Trophoblast cell (in vitro differentiated cells and primary cell): ENCODE measurements around the gene MKRN2OS.

Experiments used
- DNase-seq, 2 donors: peaks; one replicate each; pipeline ENCODE4 v3.0.0-alpha.2; 2016
- H2AFZ ChIP-seq: 2 replicates; pipeline ENCODE4 v1.6.1; 2013; ENCODE audit warnings: low read length, moderate library complexity, mild to moderate bottlenecking; ENCODE audit not compliant: insufficient read depth, poor library complexity
- H2AK5ac ChIP-seq: 2 replicates; pipeline ENCODE4 v1.6.1; 2013; ENCODE audit warnings: mild to moderate bottlenecking, low read length
- H2BK120ac ChIP-seq: 2 replicates; pipeline ENCODE4 v1.6.1; 2013; ENCODE audit warnings: low read length, mild to moderate bottlenecking, moderate library complexity; ENCODE audit not compliant: insufficient read depth, poor library complexity
- H2BK12ac ChIP-seq: 2 replicates; pipeline ENCODE4 v1.6.1; 2013; ENCODE audit warnings: mild to moderate bottlenecking, low read length, moderate library complexity
- H2BK5ac ChIP-seq: 2 replicates; pipeline ENCODE4 v1.6.1; 2013; ENCODE audit warnings: low read length, low read depth, moderate library complexity, mild to moderate bottlenecking; ENCODE audit not compliant: poor library complexity
- H3K14ac ChIP-seq: 2 replicates; pipeline ENCODE4 v1.6.1; 2013; ENCODE audit warnings: mild to moderate bottlenecking, low read length
- H3K18ac ChIP-seq: 2 replicates; pipeline ENCODE4 v1.6.1; 2013; ENCODE audit warnings: mild to moderate bottlenecking, low read length
- H3K23ac ChIP-seq: 2 replicates; pipeline ENCODE4 v1.6.1; 2013; ENCODE audit warnings: low read length
- H3K27ac ChIP-seq: 2 replicates; pipeline ENCODE4 v1.5.1; 2013; ENCODE audit warnings: low read depth, mild to moderate bottlenecking, inconsistent platforms, low read length, moderate library complexity
- H3K27me3 ChIP-seq: 2 replicates; pipeline ENCODE4 v1.6.1; 2013; ENCODE audit warnings: inconsistent platforms, mild to moderate bottlenecking, low read length, moderate library complexity; ENCODE audit not compliant: insufficient read depth
- H3K36me3 ChIP-seq, 2 experiments: 1 replicate in 1 of 2; 2 replicates in 1 of 2; pipeline ENCODE4 v1.6.1; 2013; ENCODE audit warnings: low read length in 2 of 2, mild to moderate bottlenecking in 2 of 2, moderate library complexity in 1 of 2; ENCODE audit not compliant: insufficient read depth in 2 of 2, control insufficient read depth in 1 of 2
- H3K4ac ChIP-seq: 2 replicates; pipeline ENCODE4 v1.6.1; 2013; ENCODE audit warnings: low read depth, mild to moderate bottlenecking, low read length, moderate library complexity
- H3K4me1 ChIP-seq, 2 experiments: 1 replicate in 1 of 2; 2 replicates in 1 of 2; pipeline ENCODE4 v1.6.1; 2013; ENCODE audit warnings: low read length in 2 of 2, mild to moderate bottlenecking in 2 of 2, moderate library complexity in 1 of 2; ENCODE audit not compliant: insufficient read depth in 2 of 2, control insufficient read depth in 1 of 2
- H3K4me2 ChIP-seq: 2 replicates; pipeline ENCODE4 v1.6.1; 2013; ENCODE audit warnings: inconsistent platforms, mild to moderate bottlenecking, low read length, moderate library complexity
- H3K4me3 ChIP-seq: 2 replicates; pipeline ENCODE4 v1.5.1; 2013; ENCODE audit warnings: mild to moderate bottlenecking, low read depth, low read length, inconsistent platforms
- H3K79me1 ChIP-seq: one replicate; pipeline ENCODE4 v1.6.1; 2013; ENCODE audit warnings: low read length
- H3K79me2 ChIP-seq: 2 replicates; pipeline ENCODE4 v1.6.1; 2013; ENCODE audit warnings: low read length, mild to moderate bottlenecking; ENCODE audit not compliant: control insufficient read depth, insufficient read depth, poor library complexity
- H3K9ac ChIP-seq: 2 replicates; pipeline ENCODE4 v1.6.1; 2013; ENCODE audit warnings: mild to moderate bottlenecking, low read length
- H3K9me3 ChIP-seq: 2 replicates; pipeline ENCODE4 v1.6.1; 2013; ENCODE audit warnings: low read depth, mild to moderate bottlenecking, control low read depth, inconsistent platforms, low read length; ENCODE audit not compliant: insufficient read depth
- H4K12ac ChIP-seq: 2 replicates; pipeline ENCODE4 v1.6.1; 2013; ENCODE audit warnings: low read depth, mild to moderate bottlenecking, low read length, moderate library complexity
- H4K8ac ChIP-seq: 2 replicates; pipeline ENCODE4 v1.6.1; 2013; ENCODE audit warnings: low read depth, mild to moderate bottlenecking, low read length, moderate library complexity
- H4K91ac ChIP-seq: one replicate; pipeline ENCODE4 v1.6.1; 2013; ENCODE audit warnings: low read depth, mild to moderate bottlenecking, low read length, moderate library complexity
- WGBS: extraction: QIAGEN DNeasy Blood & Tissue Kit; methylation state at CpG from one replicate; pipeline ENCODE4 v1.1.7; 2013; ENCODE audit warnings: missing lambda C conversion rate; ENCODE audit not compliant: insufficient read length, insufficient coverage; ENCODE audit errors: extremely low coverage; 5-methylcytosine and 5-hydroxymethylcytosine counted together

The MKRN2OS gene

DNA sequence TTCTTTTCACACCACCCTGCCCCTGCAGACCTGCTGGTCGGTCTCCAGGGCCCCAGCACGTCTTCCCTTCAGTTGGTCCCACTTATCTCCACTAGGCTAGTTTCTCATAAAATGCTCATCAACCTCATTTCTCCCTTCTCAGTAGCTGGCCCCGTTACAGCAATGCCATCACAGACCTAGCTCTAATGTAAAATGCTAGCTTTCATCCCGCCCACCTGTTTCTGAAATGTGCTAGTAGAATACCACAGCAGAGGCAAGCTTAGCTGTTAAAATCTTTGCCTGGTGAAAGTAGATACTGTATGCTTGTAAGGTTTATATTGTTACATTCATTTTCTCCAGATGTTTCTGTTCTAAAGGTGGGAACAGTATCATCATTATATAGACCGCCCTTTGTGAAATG is 13.1 kb downstream of the MKRN2OS start:
- no peak overlapping the region for H4K8ac ChIP-seq
- H3K27me3 ChIP-seq, result no peaks in the 10 kb centered on the region
- no peak overlapping the region for H3K14ac ChIP-seq
- no peaks in the 10 kb centered on the region for H3K79me1 ChIP-seq
- no CpG with 5 or more reads among the region's 5 CpGs for WGBS
- peaks cover 0 to 9% of the 10 kb centered on the region in 2 experiments for H3K36me3 ChIP-seq
- H3K9me3 ChIP-seq, result no peaks in the 10 kb centered on the region
- H4K12ac ChIP-seq, result no peak overlapping the region
- no peak overlapping the region for H4K91ac ChIP-seq
- H3K4me2 ChIP-seq, result no peak overlapping the region
- H2AFZ ChIP-seq, result no peak overlapping the region
- no peak overlapping the region for H2BK120ac ChIP-seq
- H3K4me1 ChIP-seq, result no peaks in the 10 kb centered on the region
- H2BK5ac ChIP-seq, result no peak overlapping the region
- no peak overlapping the region for H3K9ac ChIP-seq
- H3K23ac ChIP-seq, result no peak overlapping the region
- no peak for DNase-seq
- no peaks in the 10 kb centered on the region for H3K79me2 ChIP-seq
- no peak overlapping the region for H3K4ac ChIP-seq
- no peak overlapping the region for H3K4me3 ChIP-seq
- H2BK12ac ChIP-seq, result no peak overlapping the region
- no peak overlapping the region for H2AK5ac ChIP-seq
- no peak overlapping the region for H3K18ac ChIP-seq
- H3K27ac ChIP-seq, result no peak overlapping the region

DNA sequence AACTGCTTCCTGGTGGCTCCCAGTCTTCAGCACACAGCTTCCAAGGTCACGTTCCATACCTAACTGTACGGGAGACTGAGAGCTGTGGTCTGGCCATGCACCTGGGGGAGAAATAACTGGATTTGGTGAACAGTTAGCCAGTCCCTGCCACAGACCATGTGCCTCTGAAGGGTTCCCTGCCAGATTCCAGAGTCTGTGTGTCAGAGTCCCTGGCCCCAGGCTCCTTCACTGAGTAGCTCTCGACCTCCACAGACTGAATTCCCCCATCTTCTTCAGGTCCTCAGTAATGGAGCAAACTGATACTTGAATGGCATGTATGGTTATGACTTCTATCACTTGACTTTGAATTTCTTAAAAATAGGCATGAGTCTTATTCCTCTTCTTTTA is 17.5 kb downstream of the MKRN2OS start:
- Histone ChIP-seq H2BK12ac (no peak overlapping the region), H3K9me3 (no peaks in the 10 kb centered on the region), H3K79me2 (no peaks in the 10 kb centered on the region), H3K4me1 (no peaks in the 10 kb centered on the region), H2AFZ (no peak overlapping the region), H2AK5ac (no peak overlapping the region), H3K18ac (no peak overlapping the region), H2BK120ac (no peak overlapping the region), H3K79me1 (no peaks in the 10 kb centered on the region), H3K14ac (no peak overlapping the region), H3K27me3 (no peaks in the 10 kb centered on the region), H3K36me3 (peaks cover 0 to 7% of the 10 kb centered on the region in 2 experiments), H4K8ac (no peak overlapping the region), H4K91ac (no peak overlapping the region), H3K4me2 (no peak overlapping the region), H3K27ac (no peak overlapping the region), H3K4me3 (no peak overlapping the region), H3K23ac (no peak overlapping the region), H3K4ac (no peak overlapping the region), H4K12ac (no peak overlapping the region), H3K9ac (no peak overlapping the region), H2BK5ac (no peak overlapping the region)
- no CpG with 5 or more reads among the region's 3 CpGs for WGBS
- no peak for DNase-seq

DNA sequence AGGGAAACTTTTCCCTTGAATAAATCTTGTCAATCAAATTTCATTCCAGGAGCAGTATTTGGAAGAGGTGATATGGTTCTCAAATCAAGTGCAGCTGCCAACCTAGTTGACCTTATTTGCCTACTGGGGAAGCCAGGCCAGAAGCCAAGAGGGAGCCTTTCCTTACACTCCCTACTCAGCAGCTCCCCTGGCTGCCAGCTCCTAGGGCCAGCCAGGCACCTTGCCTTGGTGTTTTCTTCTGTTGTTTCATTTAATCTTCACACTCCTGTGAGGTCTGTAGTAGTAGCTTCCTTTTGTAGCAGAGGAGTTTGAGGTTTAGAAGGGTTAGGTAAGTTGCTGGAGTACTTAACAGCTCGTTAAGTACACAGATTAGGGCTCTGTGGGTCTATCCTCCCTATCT is 22.6 kb downstream of the MKRN2OS start:
- Histone ChIP-seq H3K27ac (no peak overlapping the region), H3K4ac (no peak overlapping the region), H3K14ac (no peak overlapping the region), H3K4me1 (peaks cover 2% of the 10 kb centered on the region in 2 experiments), H3K79me2 (no peaks in the 10 kb centered on the region), H2BK12ac (no peak overlapping the region), H4K12ac (no peak overlapping the region), H4K8ac (no peak overlapping the region), H3K4me2 (no peak overlapping the region), H2BK5ac (no peak overlapping the region), H2AK5ac (no peak overlapping the region), H3K79me1 (peaks cover 2% of the 10 kb centered on the region), H4K91ac (no peak overlapping the region), H2AFZ (no peak overlapping the region), H3K9me3 (no peaks in the 10 kb centered on the region), H3K9ac (no peak overlapping the region), H3K27me3 (no peaks in the 10 kb centered on the region), H2BK120ac (no peak overlapping the region), H3K23ac (no peak overlapping the region), H3K36me3 (peaks cover 0 to 2% of the 10 kb centered on the region in 2 experiments), H3K4me3 (no peak overlapping the region), H3K18ac (no peak overlapping the region)
- no peak for DNase-seq
- no CpG with 5 or more reads among the region's 1 CpG for WGBS

DNA sequence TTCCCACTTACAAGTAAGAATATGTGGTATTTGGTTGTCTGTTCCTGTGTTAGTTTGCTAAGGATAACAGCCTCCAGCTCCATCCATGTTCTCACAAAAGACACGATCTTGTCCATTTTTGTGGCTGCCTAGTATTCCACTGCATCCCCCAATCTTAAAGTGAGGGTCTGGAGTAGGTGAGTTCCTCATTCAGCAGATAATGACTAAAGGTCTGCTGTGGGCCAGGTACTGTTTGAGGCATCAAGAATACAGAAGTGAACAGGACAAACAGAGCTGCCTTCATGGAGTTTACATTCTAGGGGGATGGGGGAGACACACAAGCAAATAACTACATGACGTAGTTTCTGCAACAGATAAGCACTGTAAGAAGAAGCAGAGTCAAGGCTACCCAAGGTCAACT is 24.3 kb downstream of the MKRN2OS start:
- Histone ChIP-seq H3K27me3 (no peaks in the 10 kb centered on the region), H3K9me3 (no peaks in the 10 kb centered on the region), H3K18ac (no peak overlapping the region), H2BK12ac (no peak overlapping the region), H3K79me2 (no peaks in the 10 kb centered on the region), H3K27ac (no peak overlapping the region), H3K23ac (no peak overlapping the region), H3K14ac (no peak overlapping the region), H4K12ac (no peak overlapping the region), H3K4me2 (no peak overlapping the region), H2BK120ac (no peak overlapping the region), H4K8ac (no peak overlapping the region), H3K4ac (no peak overlapping the region), H4K91ac (no peak overlapping the region), H3K4me1 (peaks cover 4% of the 10 kb centered on the region in 2 experiments), H3K79me1 (peaks cover 2% of the 10 kb centered on the region), H2BK5ac (no peak overlapping the region), H3K9ac (no peak overlapping the region), H2AK5ac (no peak overlapping the region), H3K4me3 (no peak overlapping the region), H2AFZ (no peak overlapping the region), H3K36me3 (peaks cover 0 to 2% of the 10 kb centered on the region in 2 experiments)
- no CpG with 5 or more reads among the region's 2 CpGs for WGBS
- no peak for DNase-seq
